Kidney epithelial cell (primary cell): ENCODE data around the gene CDRT4. TPM values are rescaled to one million over a fixed set of nuclear protein-coding genes. Genes with fewer than 3 reads are reported as not detected.
A peak's percentile ranks its signal among the peaks of the same experiment; 100 is the strongest.
"Not testable (repeated sequence)": the region's sequence is repeated elsewhere in the genome, so short reads cannot be mapped to it uniquely, and the experiment has no call there.

Source experiments
- DNase-seq: peaks from one replicate; pipeline ENCODE4 v3.0.0-alpha.2; 2010; ENCODE audit warnings: low read depth
- H3K27me3 ChIP-seq: 2 replicates; pipeline ENCODE4 v1.6.0; 2011; ENCODE audit warnings: low read length; ENCODE audit not compliant: control insufficient read depth, insufficient read depth
- H3K36me3 ChIP-seq: 2 replicates; pipeline ENCODE4 v1.5.1; 2011; ENCODE audit warnings: low read length; ENCODE audit not compliant: control insufficient read depth, insufficient read depth
- H3K4me3 ChIP-seq: 2 replicates; pipeline ENCODE4 v1.5.1; 2011; ENCODE audit warnings: low read depth, mild to moderate bottlenecking, control low read depth, low read length
- CTCF ChIP-seq: IDR thresholded peaks from 2 replicates; pipeline ENCODE4 v1.5.1; 2011; ENCODE audit warnings: mild to moderate bottlenecking, moderate library complexity, low read length, control low read depth, inconsistent platforms; ENCODE audit not compliant: insufficient read depth, poor library complexity, severe bottlenecking
- total RNA-seq: library from RNA; depleted of rRNA; stranded (reverse); fragments of >200 nt; gene quantifications from 2 replicates; pipeline ENCODE4 v1.2.3, GENCODE V29; 2015

The CDRT4 gene
- total RNA-seq, 1 donor from 2014 or later = 3.6 TPM

GRCh38 chr17:15507001-15507400 lies 39.6 kb upstream of the CDRT4 start:
- no peak for TF ChIP-seq CTCF
- Histone ChIP-seq H3K36me3 (no peaks in the 10 kb centered on the region), H3K4me3 (no peak overlapping the region), H3K27me3 (no peaks in the 10 kb centered on the region)
- no peak for DNase-seq

DNA sequence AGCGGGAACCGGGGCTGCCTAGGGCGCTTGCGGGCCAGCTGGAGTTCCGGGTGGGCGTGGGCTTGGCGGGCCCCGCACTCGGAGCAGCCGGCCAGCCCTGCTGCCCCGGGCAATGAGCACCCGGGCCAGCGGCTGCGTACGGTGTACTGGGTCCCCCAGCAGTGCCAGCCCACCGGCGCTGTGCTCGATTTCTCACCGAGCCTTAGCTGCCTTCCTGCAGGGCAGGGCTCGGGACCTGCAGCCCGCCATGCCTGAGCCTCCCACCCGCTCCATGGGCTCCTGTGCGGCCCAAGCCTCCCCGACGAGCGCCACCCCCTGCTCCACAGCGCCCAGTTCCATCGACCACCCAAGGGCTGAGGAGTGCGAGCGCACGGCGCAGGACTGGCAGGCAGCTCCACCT lies 38.3 kb upstream of the CDRT4 start:
- not testable (repeated sequence) for H3K36me3 ChIP-seq, DNase-seq, H3K4me3 ChIP-seq, H3K27me3 ChIP-seq

DNA sequence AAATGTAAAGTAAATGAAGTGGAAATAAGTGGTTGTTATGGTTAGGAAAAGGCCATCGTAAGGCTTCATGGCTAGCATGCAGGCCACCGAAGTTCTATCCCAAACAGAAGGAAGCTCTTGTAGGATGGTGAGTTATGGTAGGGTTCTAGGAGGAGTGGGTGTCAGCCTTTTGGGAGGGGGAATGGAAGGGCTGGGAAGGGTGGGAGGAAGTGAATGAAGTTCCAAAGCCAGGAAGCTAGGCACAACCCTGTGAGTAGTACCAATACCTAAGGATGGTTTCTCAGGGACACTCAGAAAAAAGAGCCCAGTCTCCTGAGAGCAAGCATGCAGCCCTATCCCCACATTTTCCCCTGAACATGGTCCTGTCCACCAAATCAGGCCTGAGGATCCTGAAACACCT lies 36.3 kb upstream of the CDRT4 start:
- H3K36me3 ChIP-seq = no peaks in the 10 kb centered on the region
- H3K27me3 ChIP-seq = no peaks in the 10 kb centered on the region
- H3K4me3 ChIP-seq = no peak overlapping the region
- DNase-seq = no peak
- TF ChIP-seq CTCF = no peak

- H3K4me3 ChIP-seq = no peak overlapping the region
- no peaks in the 10 kb centered on the region for H3K36me3 ChIP-seq
- H3K27me3 ChIP-seq = no peaks in the 10 kb centered on the region
- DNase-seq = no peak
- peak; percentile 95 for TF ChIP-seq CTCF
Measured at GRCh38 chr17:15502369-15503112, 35.1 kb upstream of the CDRT4 start.

- TF ChIP-seq CTCF = no peak
- Histone ChIP-seq H3K4me3 (no peak overlapping the region), H3K27me3 (no peaks in the 10 kb centered on the region), H3K36me3 (no peaks in the 10 kb centered on the region)
- DNase-seq = no peak
Measured at GRCh38 chr17:15501793-15502192, 34.4 kb upstream of the CDRT4 start.

- Histone ChIP-seq H3K27me3 (no peaks in the 10 kb centered on the region), H3K4me3 (no peak overlapping the region), H3K36me3 (no peaks in the 10 kb centered on the region)
- DNase-seq = no peak
- TF ChIP-seq CTCF = no peak
Measured at GRCh38 chr17:15501282-15501681, 33.9 kb upstream of the CDRT4 start.
